B cell (primary cell): ENCODE results near the gene THSD7A.

ENCODE experiments used
- CTCF ChIP-seq: fragments of 200-600 bp; IDR thresholded peaks from one replicate; pipeline ENCODE4 v1.8.0; 2022; ENCODE audit warnings: antibody characterized with exemption, mild to moderate bottlenecking
- EZH2 ChIP-seq: IDR thresholded peaks from 2 replicates; pipeline ENCODE4 v1.6.1; 2012; ENCODE audit warnings: borderline replicate concordance, low read depth, mild to moderate bottlenecking, moderate library complexity, low read length; ENCODE audit not compliant: insufficient read depth, poor library complexity, severe bottlenecking

- no peak for TF ChIP-seq CTCF
- no peak for TF ChIP-seq EZH2
Measured at GRCh38 chr7:11332186-11332864, 499.7 kb downstream of the THSD7A start.
